ENCODE data around the gene OTOA.
"Not testable (repeated sequence)": the region's sequence is repeated elsewhere in the genome, so short reads cannot be mapped to it uniquely, and the experiment has no call there.

Gene OTOA

DNA sequence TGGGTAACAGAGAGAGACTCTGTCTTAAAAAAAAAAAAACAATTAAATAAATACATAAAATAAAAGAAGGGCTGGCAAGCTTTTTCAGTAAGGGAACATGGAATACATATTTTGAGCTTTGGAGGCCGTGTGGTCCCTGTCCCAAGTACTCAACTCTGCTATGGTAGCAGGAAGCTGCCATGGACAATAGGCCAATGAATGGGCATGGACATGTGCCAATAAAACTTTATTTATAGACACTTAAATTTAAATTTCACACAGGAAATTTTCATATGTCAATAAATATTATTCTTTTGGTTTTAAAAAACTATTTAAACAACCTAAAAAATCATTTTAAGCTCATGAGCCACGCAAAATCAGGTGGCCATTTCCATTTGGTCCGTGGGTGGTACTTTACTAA, 3.8 kb downstream of the OTOA start:
- DNase-seq (ENCODE audit: low spot score) (no peak), FAIRE-seq (no peak)

GRCh38 chr16:21673469-21673868, 9.7 kb downstream of the OTOA start:
- no peak for DNase-seq (ENCODE audit: low spot score)

GRCh38 chr16:21674456-21674855, 10.7 kb downstream of the OTOA start:
- DNase-seq (ENCODE audit: low spot score) (peak; percentile 28), FAIRE-seq (peak; percentile 24)

More at GRCh38 chr16:21673469-21673868, 9.7 kb downstream of the OTOA start:
- FAIRE-seq = no peak

GRCh38 chr16:21680714-21681113, 16.9 kb downstream of the OTOA start:
- not testable (repeated sequence) for DNase-seq (ENCODE audit: low spot score); FAIRE-seq

GRCh38 chr16:21683184-21683583, 19.4 kb downstream of the OTOA start:
- FAIRE-seq = no peak
- no peak for DNase-seq (ENCODE audit: low spot score)

GRCh38 chr16:21684199-21684598, 20.4 kb downstream of the OTOA start:
- FAIRE-seq = no peak
- DNase-seq (ENCODE audit: low spot score) = no peak

DNA sequence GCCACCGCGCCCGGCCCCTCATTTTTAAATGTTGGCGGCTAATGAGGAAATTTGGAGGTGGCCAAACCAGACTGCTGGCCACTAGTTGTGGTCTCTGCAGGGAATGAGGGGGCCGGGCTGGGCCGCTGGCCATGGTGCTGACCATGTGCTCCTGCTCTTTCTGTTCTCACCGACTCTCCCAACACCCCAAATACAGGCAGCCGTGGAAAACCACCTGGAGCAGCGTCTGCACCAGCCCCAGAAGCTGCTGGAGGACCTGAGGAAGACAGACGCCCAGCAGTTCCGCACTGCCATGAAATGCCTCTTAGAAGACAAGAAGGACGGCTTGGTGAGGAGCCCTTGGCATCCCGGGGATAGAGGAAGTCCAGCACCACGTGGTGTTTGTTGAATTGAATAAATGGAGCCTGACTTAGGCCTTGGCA, 21.3 kb downstream of the OTOA start:
- DNase-seq (ENCODE audit: low spot score) = no peak
- FAIRE-seq = no peak

- DNase-seq (ENCODE audit: low spot score) (no peak), FAIRE-seq (no peak)
Measured at GRCh38 chr16:21689107-21689506, 25.3 kb downstream of the OTOA start.

DNA sequence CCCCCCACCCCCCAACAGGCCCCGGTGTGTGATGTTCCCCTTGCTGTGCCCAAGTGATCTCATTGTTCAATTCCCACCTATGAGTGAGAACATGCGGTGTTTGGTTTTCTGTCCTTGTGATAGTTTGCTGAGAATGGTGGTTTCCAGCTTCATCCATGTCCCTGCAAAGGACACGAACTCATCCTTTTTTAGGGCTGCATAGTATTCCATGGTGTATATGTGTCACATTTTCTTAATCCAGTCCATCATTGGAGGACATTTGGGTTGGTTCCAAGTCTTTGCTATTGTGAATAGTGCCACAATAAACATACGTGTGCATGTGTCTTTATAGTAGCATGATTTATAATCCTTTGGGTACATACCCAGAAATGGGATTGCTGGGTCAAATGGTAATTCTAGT, 27.2 kb downstream of the OTOA start:
- DNase-seq (ENCODE audit: low spot score); FAIRE-seq: not testable (repeated sequence)

- FAIRE-seq = no peak
- no peak for DNase-seq (ENCODE audit: low spot score)
Measured at GRCh38 chr16:21694609-21695008, 30.8 kb downstream of the OTOA start.

- no peak for FAIRE-seq
Measured at GRCh38 chr16:21697032-21697431, 33.3 kb downstream of the OTOA start.

GRCh38 chr16:21698169-21699032, 34.6 kb downstream of the OTOA start:
- DNase-seq (ENCODE audit: low spot score) (no peak), FAIRE-seq (no peak)

More at GRCh38 chr16:21697032-21697431, 33.3 kb downstream of the OTOA start:
- no peak for DNase-seq (ENCODE audit: low spot score)

- FAIRE-seq = no peak
- DNase-seq (ENCODE audit: low spot score) = no peak
Measured at GRCh38 chr16:21701271-21701670, 37.5 kb downstream of the OTOA start.

- FAIRE-seq = no peak
- no peak for DNase-seq (ENCODE audit: low spot score)
Measured at GRCh38 chr16:21702276-21702675, 38.5 kb downstream of the OTOA start.

DNA sequence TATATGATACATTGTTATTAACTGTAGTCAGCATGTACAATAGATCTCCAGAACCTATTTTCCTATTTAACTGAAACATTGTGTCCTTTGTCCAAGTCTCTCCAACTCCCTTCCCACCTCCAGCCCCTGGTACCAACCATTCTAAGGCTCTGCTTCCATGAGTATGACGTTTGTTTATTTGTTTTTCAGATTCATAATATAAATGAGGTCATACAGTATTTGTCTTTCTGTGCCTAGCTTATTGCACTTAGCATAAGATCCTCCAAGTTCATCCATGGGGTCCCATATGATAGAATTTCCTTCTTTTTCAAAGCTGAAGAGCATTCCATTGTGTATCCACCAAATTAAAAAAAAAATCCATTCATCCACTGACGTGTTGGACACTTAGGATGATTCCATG, 39.4 kb downstream of the OTOA start:
- FAIRE-seq (no peak), DNase-seq (ENCODE audit: low spot score) (no peak)

- no peak for DNase-seq (ENCODE audit: low spot score)
- FAIRE-seq = no peak
Measured at GRCh38 chr16:21703589-21704174, 39.9 kb downstream of the OTOA start.

GRCh38 chr16:21704266-21704665, 40.5 kb downstream of the OTOA start:
- no peak for FAIRE-seq
- no peak for DNase-seq (ENCODE audit: low spot score)

DNA sequence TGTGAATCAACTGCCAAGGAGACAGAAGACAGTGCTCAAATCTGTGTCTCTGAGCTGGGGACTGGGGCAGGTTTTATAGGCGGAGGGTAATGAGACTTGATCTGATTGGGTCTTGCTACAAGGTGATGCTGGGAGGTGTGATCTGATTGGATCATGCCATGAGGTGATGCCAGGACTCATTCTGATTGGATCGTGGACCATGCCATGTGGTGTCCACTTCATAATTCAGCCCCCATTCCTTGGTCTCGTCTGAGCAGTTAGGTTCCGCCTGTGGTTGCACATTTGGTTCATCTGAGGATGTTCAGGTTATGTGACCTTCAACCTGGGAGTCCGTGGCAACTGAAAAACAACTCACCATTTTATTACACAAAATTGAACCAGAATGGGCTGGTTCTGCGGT, 41.0 kb downstream of the OTOA start:
- FAIRE-seq (no peak), DNase-seq (ENCODE audit: low spot score) (no peak)

- peak; percentile 34 for DNase-seq (ENCODE audit: low spot score)
- FAIRE-seq = peak; percentile 26
Measured at GRCh38 chr16:21708533-21709115, 44.9 kb downstream of the OTOA start.

DNA sequence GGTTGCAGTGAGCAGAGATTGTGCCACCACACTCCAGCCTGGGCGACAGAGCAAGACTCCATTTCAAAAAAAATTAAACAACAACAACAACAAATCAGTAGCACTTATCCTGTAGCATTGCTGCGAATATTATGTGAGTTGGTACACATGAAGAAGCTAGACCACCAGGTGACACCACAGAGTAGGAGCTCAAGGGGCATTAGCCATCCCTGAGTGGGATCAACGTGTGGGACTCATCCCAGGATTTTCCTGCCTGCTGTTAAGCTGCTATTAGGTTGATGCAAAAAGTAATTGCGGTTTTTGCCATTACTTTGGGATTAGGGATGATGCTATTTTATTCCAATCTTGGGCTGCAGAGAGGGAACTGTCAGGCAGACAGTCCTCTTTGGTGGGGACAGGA, 47.2 kb downstream of the OTOA start:
- DNase-seq (ENCODE audit: low spot score) (no peak), FAIRE-seq (no peak)

- FAIRE-seq = no peak
- DNase-seq (ENCODE audit: low spot score) = no peak
Measured at GRCh38 chr16:21713549-21714368, 50.0 kb downstream of the OTOA start.

DNA sequence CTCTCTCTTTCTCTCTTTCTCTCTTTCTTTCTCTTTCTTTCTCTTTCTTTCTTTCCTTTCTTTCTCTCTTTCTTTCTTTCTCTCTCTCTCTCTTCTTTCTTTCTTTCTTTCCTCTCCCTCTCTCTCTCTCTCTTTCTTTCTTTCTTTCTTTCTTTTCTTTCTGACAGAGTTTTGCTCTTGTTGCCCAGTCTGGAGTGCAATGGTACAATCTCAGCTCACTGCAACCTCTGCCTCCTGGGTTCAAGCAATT, 50.5 kb downstream of the OTOA start:
- FAIRE-seq; DNase-seq (ENCODE audit: low spot score): not testable (repeated sequence)
